ENCODE measurements around the gene LMF1. TPM values are rescaled to one million over a fixed set of nuclear protein-coding genes. Genes with fewer than 3 reads are reported as not detected.

Gene LMF1
- total RNA-seq, 2 donors from 2014 or later: 86.1 to 87.5 TPM

DNA sequence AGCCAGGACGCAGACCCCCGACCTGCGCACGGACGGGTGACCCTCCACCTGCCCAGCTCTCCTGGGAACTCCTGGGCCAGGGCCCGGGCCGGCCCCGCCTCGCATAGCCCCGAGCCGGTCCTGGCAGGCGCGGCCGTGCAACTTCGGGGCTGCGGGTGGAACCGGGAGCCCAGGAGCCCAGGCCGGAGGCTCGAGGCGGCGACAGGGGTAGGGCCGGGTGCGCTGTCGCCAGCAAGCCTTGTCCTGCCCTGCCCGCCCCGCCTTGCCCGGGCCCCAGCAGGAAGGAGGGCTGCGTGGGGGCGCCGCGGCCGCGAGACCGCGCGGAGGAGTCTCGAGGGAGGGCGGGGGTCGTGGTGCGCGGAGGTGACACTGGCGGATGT, 408 bp downstream of the LMF1 start:
- no peak for TF ChIP-seq POLR2A (IDR thresholded peaks at IDR 0.05)
- TF ChIP-seq POLR2AphosphoS5 (IDR thresholded peaks at IDR 0.05): no peak
- TF ChIP-seq, protein P1, sequence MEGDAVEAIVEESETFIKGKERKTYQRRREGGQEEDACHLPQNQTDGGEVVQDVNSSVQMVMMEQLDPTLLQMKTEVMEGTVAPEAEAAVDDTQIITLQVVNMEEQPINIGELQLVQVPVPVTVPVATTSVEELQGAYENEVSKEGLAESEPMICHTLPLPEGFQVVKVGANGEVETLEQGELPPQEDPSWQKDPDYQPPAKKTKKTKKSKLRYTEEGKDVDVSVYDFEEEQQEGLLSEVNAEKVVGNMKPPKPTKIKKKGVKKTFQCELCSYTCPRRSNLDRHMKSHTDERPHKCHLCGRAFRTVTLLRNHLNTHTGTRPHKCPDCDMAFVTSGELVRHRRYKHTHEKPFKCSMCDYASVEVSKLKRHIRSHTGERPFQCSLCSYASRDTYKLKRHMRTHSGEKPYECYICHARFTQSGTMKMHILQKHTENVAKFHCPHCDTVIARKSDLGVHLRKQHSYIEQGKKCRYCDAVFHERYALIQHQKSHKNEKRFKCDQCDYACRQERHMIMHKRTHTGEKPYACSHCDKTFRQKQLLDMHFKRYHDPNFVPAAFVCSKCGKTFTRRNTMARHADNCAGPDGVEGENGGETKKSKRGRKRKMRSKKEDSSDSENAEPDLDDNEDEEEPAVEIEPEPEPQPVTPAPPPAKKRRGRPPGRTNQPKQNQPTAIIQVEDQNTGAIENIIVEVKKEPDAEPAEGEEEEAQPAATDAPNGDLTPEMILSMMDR (IDR thresholded peaks at IDR 0.05): no peak
- under 1% methylated on average over 30 of the region's 42 CpGs for WGBS
- peak overlapping the region; percentile 68 to 82 for H3K4me3 ChIP-seq
- no peaks in the 10 kb centered on the region for H3K9me3 ChIP-seq
- H3K27ac ChIP-seq: peak overlapping the region; percentile 72 to 77
- H3K4me1 ChIP-seq (replicated peaks): peaks cover 14% of the 10 kb centered on the region
- intact Hi-C loops (cut with DNase I): no loop called here
- no peaks in the 10 kb centered on the region for H3K27me3 ChIP-seq (replicated peaks; ENCODE audit: insufficient read depth)
- H3K36me3 ChIP-seq: no peaks in the 10 kb centered on the region
- no peak for DNase-seq (ENCODE audit: low spot score)

DNA sequence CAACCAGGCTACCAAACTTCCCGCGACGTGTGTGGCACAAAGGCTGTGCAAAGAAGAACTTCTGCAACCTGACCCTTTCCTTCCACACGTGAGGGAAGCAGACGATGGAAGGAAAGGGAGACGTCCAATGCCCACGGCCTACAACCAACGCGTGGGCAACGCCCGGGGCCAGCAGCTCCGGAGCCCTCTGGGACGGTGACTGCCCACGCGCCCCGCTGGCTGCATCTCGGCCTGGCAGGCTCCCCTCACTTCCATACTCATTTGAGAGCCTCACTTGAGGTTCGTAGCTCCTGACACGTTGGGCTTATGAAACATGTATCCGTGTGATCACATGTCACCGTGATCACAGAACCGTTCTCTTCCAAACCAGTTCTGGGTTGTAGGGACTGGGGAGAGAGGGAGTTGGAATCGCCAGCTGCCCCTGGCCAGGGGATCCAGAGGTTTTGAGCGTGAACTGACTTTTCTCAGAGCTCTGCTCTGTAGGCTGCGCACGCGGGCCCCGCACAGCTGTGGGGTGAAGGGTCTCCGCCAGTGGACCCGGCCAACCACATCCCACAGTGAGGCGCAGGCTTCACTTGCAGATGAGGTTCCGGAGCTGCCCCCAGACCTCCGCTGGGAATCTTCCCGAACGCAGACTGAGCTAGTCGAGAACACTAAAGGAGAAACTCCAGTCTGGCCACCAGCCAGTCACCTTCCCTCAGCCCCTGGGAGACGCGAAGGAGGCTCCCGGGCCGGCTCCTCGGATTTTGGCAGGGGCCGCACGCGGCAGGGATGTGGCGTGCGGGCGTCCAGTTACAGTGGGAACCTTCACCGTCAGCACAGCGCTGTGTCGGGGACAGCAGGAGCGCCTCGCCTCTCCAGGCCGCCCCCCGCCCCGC, 1.0 kb downstream of the LMF1 start:
- Histone ChIP-seq H3K27me3 (replicated peaks; ENCODE audit: insufficient read depth) (no peaks in the 10 kb centered on the region), H3K27ac (peak overlapping the region; percentile 72 to 77), H3K4me3 (peak overlapping the region; percentile 68 to 82), H3K36me3 (no peaks in the 10 kb centered on the region), H3K9me3 (no peaks in the 10 kb centered on the region), H3K4me1 (replicated peaks) (peaks cover 15% of the 10 kb centered on the region)
- 50% methylated on average over 46 of the region's 55 CpGs for WGBS
- intact Hi-C loops (cut with DNase I): no loop called here
- DNase-seq (ENCODE audit: low spot score): no peak
- TF ChIP-seq POLR2AphosphoS5 (IDR thresholded peaks at IDR 0.05) (no peak), POLR2A (IDR thresholded peaks at IDR 0.05) (no peak)
- TF ChIP-seq, protein P1 (IDR thresholded peaks at IDR 0.05): no peak

DNA sequence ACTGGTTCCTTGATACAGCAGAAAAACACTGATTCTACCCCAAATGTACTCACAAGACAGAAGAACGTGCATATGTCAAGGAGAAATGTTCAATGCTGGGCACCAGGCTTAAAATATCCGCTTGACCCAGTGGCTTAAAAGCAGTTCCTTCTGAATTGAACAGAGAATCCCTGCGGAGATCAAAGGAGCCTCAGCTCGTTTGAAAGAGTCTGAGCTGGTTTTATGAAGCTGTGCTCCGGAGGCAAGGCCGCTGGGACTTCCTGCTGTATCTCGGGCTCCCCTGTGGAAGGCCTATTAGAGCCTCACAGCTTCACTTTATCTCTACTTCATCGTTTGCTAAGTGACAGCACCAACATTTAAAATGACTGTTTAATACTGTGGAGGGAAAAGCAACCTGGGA, 2.2 kb downstream of the LMF1 start:
- H3K27ac ChIP-seq: no peak overlapping the region
- H3K9me3 ChIP-seq: no peaks in the 10 kb centered on the region
- intact Hi-C loops (cut with DNase I): no loop called here
- H3K27me3 ChIP-seq (replicated peaks; ENCODE audit: insufficient read depth): no peaks in the 10 kb centered on the region
- H3K36me3 ChIP-seq: no peaks in the 10 kb centered on the region
- peaks cover 19% of the 10 kb centered on the region for H3K4me1 ChIP-seq (replicated peaks)
- TF ChIP-seq POLR2AphosphoS5 (IDR thresholded peaks at IDR 0.05): no peak
- TF ChIP-seq POLR2A (IDR thresholded peaks at IDR 0.05): no peak
- TF ChIP-seq, protein P1 (IDR thresholded peaks at IDR 0.05): no peak
- no peak for DNase-seq (ENCODE audit: low spot score)
- H3K4me3 ChIP-seq: no peak overlapping the region
- 65% methylated on average over 8 of the region's 8 CpGs for WGBS

DNA sequence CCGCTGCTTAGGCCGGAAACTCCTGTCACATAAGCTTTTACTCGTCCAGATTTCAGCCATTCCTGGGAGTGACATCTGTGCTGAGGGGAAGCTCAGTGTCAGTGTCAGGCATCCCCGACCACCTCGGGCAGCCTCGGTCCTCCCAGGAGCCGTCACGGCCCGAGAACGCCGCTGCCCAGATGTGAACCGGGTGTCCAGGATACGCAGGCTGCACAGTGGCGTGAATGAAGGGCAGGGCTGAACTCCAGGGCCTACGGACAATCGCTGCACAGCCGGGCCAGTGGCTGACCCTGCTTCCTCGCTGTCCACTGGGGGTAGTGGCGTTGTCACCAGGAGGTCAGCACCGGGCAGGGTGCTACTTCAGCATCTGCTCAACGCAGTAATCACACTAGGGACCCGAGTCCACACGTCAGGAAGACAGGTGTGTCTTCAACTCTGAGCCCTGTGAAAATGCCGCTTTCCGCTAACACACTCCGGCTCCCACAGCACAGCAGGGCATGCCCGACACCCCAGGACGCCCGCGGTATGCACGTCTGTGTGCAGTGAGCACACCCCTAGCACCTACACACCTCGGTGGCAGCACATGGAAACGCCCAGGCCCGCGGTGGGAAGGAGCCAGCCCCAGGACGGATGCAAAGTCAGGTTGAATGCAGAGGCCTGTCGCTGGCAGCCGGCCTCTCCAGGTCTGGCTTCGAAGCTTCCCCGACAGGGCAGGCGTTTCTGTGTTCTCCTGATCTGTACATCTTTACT, 3.1 kb downstream of the LMF1 start:
- intact Hi-C loops (cut with DNase I): no loop called here
- Histone ChIP-seq H3K36me3 (no peaks in the 10 kb centered on the region), H3K27me3 (replicated peaks; ENCODE audit: insufficient read depth) (no peaks in the 10 kb centered on the region), H3K4me1 (replicated peaks) (peaks cover 27% of the 10 kb centered on the region), H3K27ac (no peak overlapping the region), H3K4me3 (no peak overlapping the region), H3K9me3 (no peaks in the 10 kb centered on the region)
- WGBS: 63% methylated on average over 39 of the region's 41 CpGs
- no peak for DNase-seq (ENCODE audit: low spot score)
- TF ChIP-seq POLR2AphosphoS5 (IDR thresholded peaks at IDR 0.05) (no peak), POLR2A (IDR thresholded peaks at IDR 0.05) (no peak)
- TF ChIP-seq, protein P1 (IDR thresholded peaks at IDR 0.05): no peak

Data from prostate gland (tissue), 2 donors.